Testis (tissue), 3 donors: Measurements from ENCODE around the gene DOCK6. TPM values are rescaled to one million over a fixed set of nuclear protein-coding genes. Genes with fewer than 3 reads are reported as not detected.

Source experiments
- DNase-seq: peaks from one replicate; pipeline ENCODE4 v3.0.0-alpha.2; 2019
- H3K27ac ChIP-seq, 2 donors: fragments of 200-600 bp; sonication (generic); one replicate each; pipeline ENCODE4 v1.5.1; 2019
- H3K27me3 ChIP-seq: fragments of 200-600 bp; sonication (generic); one replicate; pipeline ENCODE4 v1.5.1; 2019
- H3K36me3 ChIP-seq: fragments of 200-600 bp; sonication (generic); one replicate; pipeline ENCODE4 v1.5.1; 2017; ENCODE audit warnings: low read depth; ENCODE audit errors: missing control alignments
- H3K4me1 ChIP-seq: fragments of 200-600 bp; sonication (generic); one replicate; pipeline ENCODE4 v1.5.1; 2019
- H3K4me3 ChIP-seq, 2 donors: fragments of 200-600 bp; sonication (generic); one replicate each; pipeline ENCODE4 v1.5.1; 2017 to 2019
- H3K9me3 ChIP-seq: fragments of 200-600 bp; sonication (generic); one replicate; pipeline ENCODE4 v1.5.1; 2017
- POLR2A ChIP-seq: fragments of 450-650 bp; IDR thresholded peaks from one replicate; pipeline ENCODE4 v1.6.1; 2017; ENCODE audit warnings: antibody characterized with exemption, mild to moderate bottlenecking, moderate library complexity
- whole genome bisulfite sequencing, 2 donors: methylation state at CpG; one replicate each; pipeline ENCODE4 v1.1.5; 2018; 5-methylcytosine and 5-hydroxymethylcytosine counted together
- intact Hi-C: fragments of 100-400 bp; cut with DNase I; formaldehyde crosslinking; loops from one replicate; pipeline ENCODE4 v1.15.1; 2023; ENCODE audit warnings: low total_unique reads
- polyA plus RNA-seq: library from polyadenylated mRNA; stranded (reverse); fragments of 350-450 nt; fragmentation: Illumina TruSeq; extraction: RNeasy Lipid Tissue Mini Kit (QIAGEN cat#74804); gene quantifications from one replicate; pipeline ENCODE4 v1.2.3, GENCODE V29; 2014; ENCODE audit warnings: low read depth, low replicate concordance; ENCODE audit not compliant: insufficient read depth
- total RNA-seq, 2 donors: library from RNA; depleted of rRNA; stranded (reverse); fragments of >200 nt; gene quantifications; one replicate each; pipeline ENCODE4 v1.2.3, GENCODE V29; 2016
- TF ChIP-seq, protein P1 (sequence below), 3 experiments: fragments of 450-650 bp in 2 of 3; fragments of 200-600 bp in 1 of 3; sonication (generic) in 1 of 3; IDR thresholded peaks; one replicate each; pipeline ENCODE4 v1.5.1; 2016 to 2019; ENCODE audit warnings: antibody characterized with exemption in 3 of 3, mild to moderate bottlenecking in 2 of 3, moderate library complexity in 1 of 3

Gene DOCK6
- total and polyA plus RNA-seq, 3 donors from 2014 or later = 18.4 to 45.0 (median 32.5) TPM

DNA sequence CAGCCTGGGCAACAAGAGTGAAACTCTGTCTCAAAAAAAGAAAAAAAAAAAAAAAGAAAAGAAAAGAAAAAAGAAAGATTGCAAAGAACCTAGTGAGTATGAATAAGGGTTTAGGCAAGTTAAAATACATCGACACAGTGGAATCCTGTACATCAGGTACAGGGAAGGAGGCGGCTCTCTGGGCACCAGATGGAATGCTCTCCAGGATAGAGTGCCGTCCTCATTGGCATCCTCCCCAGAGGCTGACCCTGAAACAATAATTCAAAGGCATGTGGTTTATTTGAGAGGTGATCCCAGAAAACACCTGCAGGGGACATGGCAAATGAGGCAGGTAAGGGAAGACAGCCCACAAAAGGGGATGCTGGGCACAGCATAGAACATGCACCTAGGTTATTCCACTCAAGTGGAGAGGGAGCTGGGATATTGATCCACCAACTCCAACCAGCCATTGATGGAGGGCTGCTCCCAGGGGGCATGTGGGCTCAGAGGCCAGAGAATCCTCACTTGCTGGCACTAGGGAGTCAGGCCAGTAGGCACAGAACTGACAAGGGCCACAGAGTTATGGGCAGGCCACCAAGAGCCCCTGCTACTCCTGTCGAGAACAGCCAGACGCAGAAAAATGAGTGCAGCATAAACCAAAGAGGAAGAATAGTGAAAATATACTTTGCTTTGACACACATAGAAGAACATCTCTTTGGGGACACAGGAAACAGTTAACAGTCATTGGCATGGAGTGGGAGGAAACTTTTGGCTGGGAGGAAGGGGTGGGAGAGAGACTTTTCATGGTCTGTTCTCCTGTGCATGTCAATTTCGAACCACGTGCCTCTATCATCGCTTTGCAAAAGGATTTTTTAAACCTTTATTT lies 37.9 kb upstream of the DOCK6 start:
- DNase-seq = no peak
- WGBS, 2 donors = 65 to 71% methylated on average over 8 of the region's 8 CpGs
- H3K27me3 ChIP-seq = no peaks in the 10 kb centered on the region
- H3K27ac ChIP-seq = no peak overlapping the region
- H3K36me3 ChIP-seq = no peaks in the 10 kb centered on the region
- H3K9me3 ChIP-seq = no peaks in the 10 kb centered on the region
- H3K4me1 ChIP-seq = peaks cover 2% of the 10 kb centered on the region
- intact Hi-C loops = loop anchor here (10.0 kb wide), 2 partner anchors 75 to 145 kb away; partner anchors contain the start of gene SWSAP1
- TF ChIP-seq, protein P1, sequence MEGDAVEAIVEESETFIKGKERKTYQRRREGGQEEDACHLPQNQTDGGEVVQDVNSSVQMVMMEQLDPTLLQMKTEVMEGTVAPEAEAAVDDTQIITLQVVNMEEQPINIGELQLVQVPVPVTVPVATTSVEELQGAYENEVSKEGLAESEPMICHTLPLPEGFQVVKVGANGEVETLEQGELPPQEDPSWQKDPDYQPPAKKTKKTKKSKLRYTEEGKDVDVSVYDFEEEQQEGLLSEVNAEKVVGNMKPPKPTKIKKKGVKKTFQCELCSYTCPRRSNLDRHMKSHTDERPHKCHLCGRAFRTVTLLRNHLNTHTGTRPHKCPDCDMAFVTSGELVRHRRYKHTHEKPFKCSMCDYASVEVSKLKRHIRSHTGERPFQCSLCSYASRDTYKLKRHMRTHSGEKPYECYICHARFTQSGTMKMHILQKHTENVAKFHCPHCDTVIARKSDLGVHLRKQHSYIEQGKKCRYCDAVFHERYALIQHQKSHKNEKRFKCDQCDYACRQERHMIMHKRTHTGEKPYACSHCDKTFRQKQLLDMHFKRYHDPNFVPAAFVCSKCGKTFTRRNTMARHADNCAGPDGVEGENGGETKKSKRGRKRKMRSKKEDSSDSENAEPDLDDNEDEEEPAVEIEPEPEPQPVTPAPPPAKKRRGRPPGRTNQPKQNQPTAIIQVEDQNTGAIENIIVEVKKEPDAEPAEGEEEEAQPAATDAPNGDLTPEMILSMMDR (IDR thresholded peaks at IDR 0.05) = no peak
- no peak for TF ChIP-seq POLR2A
- H3K4me3 ChIP-seq = no peak overlapping the region

GRCh38 chr19:11296264-11296663 lies 33.9 kb upstream of the DOCK6 start:
- TF ChIP-seq POLR2A = no peak
- TF ChIP-seq, protein P1 (IDR thresholded peaks at IDR 0.05) = no peak
- H3K9me3 ChIP-seq = no peaks in the 10 kb centered on the region
- no peak overlapping the region for H3K4me3 ChIP-seq
- H3K36me3 ChIP-seq = no peaks in the 10 kb centered on the region
- H3K27ac ChIP-seq = no peak overlapping the region
- 38 to 42% methylated on average over 7 of the region's 7 CpGs for WGBS, 2 donors
- no peak for DNase-seq
- peaks cover 2% of the 10 kb centered on the region for H3K4me1 ChIP-seq
- intact Hi-C loops = loop anchor here (10.0 kb wide), 2 partner anchors 79 to 149 kb away; partner anchors contain the start of gene SWSAP1
- H3K27me3 ChIP-seq = no peaks in the 10 kb centered on the region

- no peak for TF ChIP-seq POLR2A
- TF ChIP-seq, protein P1 (IDR thresholded peaks at IDR 0.05) = no peak
- H3K27ac ChIP-seq = no peak within 1 kb of the TSS
- no peaks in the 10 kb centered on the region for H3K27me3 ChIP-seq
- intact Hi-C loops = loop anchor here (10.0 kb wide), 2 partner anchors 79 to 149 kb away; partner anchors contain the start of gene SWSAP1
- WGBS, 2 donors = 78 to 91% methylated on average over 5 to 8 of the region's 8 CpGs
- no peaks in the 10 kb centered on the region for H3K36me3 ChIP-seq
- no peaks in the 10 kb centered on the region for H3K9me3 ChIP-seq
- no peak for DNase-seq
- H3K4me1 ChIP-seq = peaks cover 2% of the 10 kb centered on the region
- no peak within 1 kb of the TSS for H3K4me3 ChIP-seq
These were observed 33.4 kb upstream of the DOCK6 start, which contains the start of gene TSPAN16 for GRCh38 chr19:11295665-11296245. TSPAN16 (plus strand) TSS chr19:11296160; CDS start chr19:11296298, 138 bp downstream.

- intact Hi-C loops = loop anchor here (10.0 kb wide), 2 partner anchors 80 to 150 kb away; partner anchors contain the start of gene SWSAP1
- no peak overlapping the region for H3K27ac ChIP-seq
- H3K9me3 ChIP-seq = no peaks in the 10 kb centered on the region
- no peaks in the 10 kb centered on the region for H3K27me3 ChIP-seq
- no peak overlapping the region for H3K4me3 ChIP-seq
- DNase-seq = no peak
- TF ChIP-seq POLR2A = no peak
- TF ChIP-seq, protein P1 (IDR thresholded peaks at IDR 0.05) = no peak
- peaks cover 2% of the 10 kb centered on the region for H3K4me1 ChIP-seq
- WGBS, 2 donors = 83 to 93% methylated on average over 4 of the region's 4 CpGs
- no peaks in the 10 kb centered on the region for H3K36me3 ChIP-seq
These were observed 32.9 kb upstream of the DOCK6 start for GRCh38 chr19:11295180-11295579.
